Smooth muscle cell (in vitro differentiated cells): ENCODE measurements around the gene FBLN1. TPM values are rescaled to one million over a fixed set of nuclear protein-coding genes. Genes with fewer than 3 reads are reported as not detected.
A peak's percentile ranks its signal among the peaks of the same experiment; 100 is the strongest.

ENCODE experiments used
- DNase-seq: peaks from one replicate; lab custom pipeline; 2025; ENCODE audit not compliant: unreplicated experiment; lab: John Stamatoyannopoulos, UW
- H2AFZ ChIP-seq: fragments of 200-600 bp; sonication (generic); 2 replicates; pipeline ENCODE4 v1.6.0; 2016; ENCODE audit warnings: antibody characterized with exemption, low read depth, mild to moderate bottlenecking
- H3F3A ChIP-seq: fragments of 200-600 bp; sonication (generic); 2 replicates; pipeline ENCODE4 v1.6.0; 2017; ENCODE audit warnings: antibody characterized with exemption, low read depth
- H3K27ac ChIP-seq: fragments of 200-600 bp; sonication (generic); 2 replicates; pipeline ENCODE4 v1.5.1; 2016; ENCODE audit warnings: low read depth, mild to moderate bottlenecking
- H3K27me3 ChIP-seq: fragments of 200-600 bp; sonication (generic); 2 replicates; pipeline ENCODE4 v1.6.1; 2016; ENCODE audit warnings: low read depth, mild to moderate bottlenecking
- H3K36me3 ChIP-seq: fragments of 200-600 bp; sonication (generic); 2 replicates; pipeline ENCODE4 v1.5.1; 2016; ENCODE audit warnings: low read depth
- H3K4me1 ChIP-seq: fragments of 200-600 bp; sonication (generic); 2 replicates; pipeline ENCODE4 v1.5.1; 2016; ENCODE audit warnings: low read depth
- H3K4me2 ChIP-seq: fragments of 200-600 bp; sonication (generic); 2 replicates; pipeline ENCODE4 v1.6.0; 2016; ENCODE audit warnings: mild to moderate bottlenecking
- H3K4me3 ChIP-seq: fragments of 200-600 bp; sonication (generic); 2 replicates; pipeline ENCODE4 v1.5.1; 2016; ENCODE audit warnings: mild to moderate bottlenecking
- H3K79me2 ChIP-seq: fragments of 200-600 bp; sonication (generic); 2 replicates; pipeline ENCODE4 v1.6.0; 2016; ENCODE audit warnings: low read depth, mild to moderate bottlenecking
- H3K9ac ChIP-seq: fragments of 200-600 bp; sonication (generic); 2 replicates; pipeline ENCODE4 v1.6.0; 2016; ENCODE audit warnings: low read depth
- H3K9me3 ChIP-seq: fragments of 200-600 bp; sonication (generic); replicated peaks from 2 replicates; pipeline ENCODE4 v1.5.1; 2016; ENCODE audit warnings: low read depth
- H4K20me1 ChIP-seq: fragments of 200-600 bp; sonication (generic); 2 replicates; pipeline ENCODE4 v1.6.0; 2016; ENCODE audit warnings: low read depth
- WGBS: methylation state at CpG from one replicate; pipeline ENCODE4 v1.1.7; 2016; ENCODE audit warnings: low lambda C conversion rate; 5-methylcytosine and 5-hydroxymethylcytosine counted together
- polyA plus RNA-seq: library from polyadenylated mRNA; unstranded; fragments of >200 nt; fragmentation: Nextera tagmentation; extraction: Ambion mirVana; gene quantifications from 2 replicates; pipeline ENCODE4 v1.2.1, GENCODE V29; 2016
- total RNA-seq: library from RNA; depleted of rRNA; stranded (reverse); fragments of >200 nt; gene quantifications from 2 replicates; pipeline ENCODE4 v1.2.3, GENCODE V29; 2014
- TF ChIP-seq, protein P1 (sequence below): fragments of 200-600 bp; sonication (generic); IDR thresholded peaks from 2 replicates; pipeline ENCODE4 v1.5.1; 2017; ENCODE audit warnings: borderline replicate concordance, mild to moderate bottlenecking, antibody characterized with exemption; ENCODE audit not compliant: insufficient read depth, poor library complexity, severe bottlenecking

Gene FBLN1
- total and polyA plus RNA-seq, 2 experiments from 2014 or later, result 90.9 to 296 TPM

DNA sequence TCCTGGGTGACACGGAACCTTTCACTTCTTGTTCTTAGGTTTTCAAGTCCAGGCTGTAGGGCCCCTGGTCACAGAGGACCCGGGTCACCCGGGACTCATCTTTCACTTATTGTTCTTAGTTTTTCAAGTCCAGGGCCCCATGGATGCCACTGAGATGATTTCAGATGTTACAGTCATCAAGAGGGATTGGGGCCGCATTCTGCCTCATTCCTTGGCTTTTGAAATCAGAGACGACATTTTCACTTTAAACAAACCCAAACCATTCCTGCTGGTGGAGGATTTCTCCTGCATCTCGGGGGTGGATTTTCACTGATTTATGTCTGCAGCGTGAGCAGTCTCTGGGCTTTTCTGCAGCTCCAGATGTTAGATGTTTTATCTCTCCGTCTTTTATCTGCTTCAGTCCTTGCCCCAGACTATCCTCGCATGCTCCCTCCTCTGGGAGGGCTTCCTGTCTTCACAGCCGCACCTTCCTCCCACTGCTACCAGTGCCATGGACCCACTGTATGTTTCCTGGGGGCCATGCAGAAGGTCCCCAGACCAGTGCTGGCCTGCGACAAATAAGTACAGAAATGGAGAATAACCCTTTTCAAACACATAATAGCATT is 27.4 kb downstream of the FBLN1 start:
- H3K9me3 ChIP-seq, result no peaks in the 10 kb centered on the region
- H3F3A ChIP-seq, result peaks cover 27% of the 10 kb centered on the region
- H3K4me1 ChIP-seq, result peaks cover 18% of the 10 kb centered on the region
- peak overlapping the region; percentile 73 for H3K4me2 ChIP-seq
- H3K4me3 ChIP-seq, result no peak overlapping the region
- peak overlapping the region; percentile 82 for H3K27ac ChIP-seq
- DNase-seq, result no peak
- no peaks in the 10 kb centered on the region for H3K36me3 ChIP-seq
- WGBS, result 22% methylated on average over 11 of the region's 11 CpGs
- H4K20me1 ChIP-seq, result peaks cover 3% of the 10 kb centered on the region
- no peaks in the 10 kb centered on the region for H3K27me3 ChIP-seq
- TF ChIP-seq, protein P1, sequence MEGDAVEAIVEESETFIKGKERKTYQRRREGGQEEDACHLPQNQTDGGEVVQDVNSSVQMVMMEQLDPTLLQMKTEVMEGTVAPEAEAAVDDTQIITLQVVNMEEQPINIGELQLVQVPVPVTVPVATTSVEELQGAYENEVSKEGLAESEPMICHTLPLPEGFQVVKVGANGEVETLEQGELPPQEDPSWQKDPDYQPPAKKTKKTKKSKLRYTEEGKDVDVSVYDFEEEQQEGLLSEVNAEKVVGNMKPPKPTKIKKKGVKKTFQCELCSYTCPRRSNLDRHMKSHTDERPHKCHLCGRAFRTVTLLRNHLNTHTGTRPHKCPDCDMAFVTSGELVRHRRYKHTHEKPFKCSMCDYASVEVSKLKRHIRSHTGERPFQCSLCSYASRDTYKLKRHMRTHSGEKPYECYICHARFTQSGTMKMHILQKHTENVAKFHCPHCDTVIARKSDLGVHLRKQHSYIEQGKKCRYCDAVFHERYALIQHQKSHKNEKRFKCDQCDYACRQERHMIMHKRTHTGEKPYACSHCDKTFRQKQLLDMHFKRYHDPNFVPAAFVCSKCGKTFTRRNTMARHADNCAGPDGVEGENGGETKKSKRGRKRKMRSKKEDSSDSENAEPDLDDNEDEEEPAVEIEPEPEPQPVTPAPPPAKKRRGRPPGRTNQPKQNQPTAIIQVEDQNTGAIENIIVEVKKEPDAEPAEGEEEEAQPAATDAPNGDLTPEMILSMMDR, result no peak
- no peak overlapping the region for H2AFZ ChIP-seq
- no peaks in the 10 kb centered on the region for H3K79me2 ChIP-seq
- no peak overlapping the region for H3K9ac ChIP-seq

DNA sequence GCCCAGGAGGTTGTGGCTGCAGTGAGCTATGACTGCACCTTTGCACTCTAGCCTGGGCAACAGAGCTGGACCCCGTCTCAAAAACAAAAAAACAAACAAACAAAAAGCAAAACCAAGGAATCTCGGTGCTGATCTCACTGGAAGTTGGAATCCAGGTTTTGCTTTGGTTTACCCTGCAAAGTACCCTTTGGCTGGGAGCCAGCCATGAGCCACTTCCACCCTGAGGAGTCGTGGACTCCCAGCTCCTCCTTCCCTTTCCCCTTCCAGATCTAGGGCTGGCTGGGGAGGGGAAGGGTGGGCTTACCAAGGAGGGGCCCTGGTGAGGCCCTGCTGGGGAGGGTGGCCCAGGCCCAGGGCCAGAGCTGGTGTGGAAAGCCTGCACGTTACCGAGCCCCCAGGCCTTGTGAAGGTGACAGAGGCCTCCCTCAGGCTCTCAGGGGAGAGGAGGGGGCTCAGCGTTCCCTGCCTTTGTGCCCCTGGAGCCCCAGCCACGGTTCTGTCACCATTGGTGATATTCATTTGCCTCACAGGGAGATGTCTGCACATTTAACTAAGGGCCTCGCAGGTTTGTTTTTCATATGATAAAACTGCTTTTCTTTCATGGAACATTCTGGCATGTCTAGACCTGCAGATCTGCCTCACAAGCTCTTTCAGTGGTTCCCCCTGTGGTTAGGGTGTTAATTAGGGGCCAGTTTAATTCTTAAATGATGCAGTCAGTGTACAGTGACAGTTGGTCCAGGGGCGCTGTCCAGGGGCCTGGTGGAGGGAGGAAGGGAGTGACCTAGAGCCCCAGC is 29.0 kb downstream of the FBLN1 start:
- 29% methylated on average over 9 of the region's 9 CpGs for WGBS
- TF ChIP-seq, protein P1, result no peak
- Histone ChIP-seq H3K27ac (peak overlapping the region; percentile 20), H3K4me1 (peaks cover 18% of the 10 kb centered on the region), H2AFZ (no peak overlapping the region), H3K36me3 (no peaks in the 10 kb centered on the region), H3K9me3 (no peaks in the 10 kb centered on the region), H3K79me2 (no peaks in the 10 kb centered on the region), H3K4me3 (no peak overlapping the region), H3F3A (peaks cover 29% of the 10 kb centered on the region), H4K20me1 (peaks cover 3% of the 10 kb centered on the region), H3K9ac (no peak overlapping the region), H3K4me2 (peak overlapping the region; percentile 72), H3K27me3 (no peaks in the 10 kb centered on the region)
- no peak for DNase-seq

DNA sequence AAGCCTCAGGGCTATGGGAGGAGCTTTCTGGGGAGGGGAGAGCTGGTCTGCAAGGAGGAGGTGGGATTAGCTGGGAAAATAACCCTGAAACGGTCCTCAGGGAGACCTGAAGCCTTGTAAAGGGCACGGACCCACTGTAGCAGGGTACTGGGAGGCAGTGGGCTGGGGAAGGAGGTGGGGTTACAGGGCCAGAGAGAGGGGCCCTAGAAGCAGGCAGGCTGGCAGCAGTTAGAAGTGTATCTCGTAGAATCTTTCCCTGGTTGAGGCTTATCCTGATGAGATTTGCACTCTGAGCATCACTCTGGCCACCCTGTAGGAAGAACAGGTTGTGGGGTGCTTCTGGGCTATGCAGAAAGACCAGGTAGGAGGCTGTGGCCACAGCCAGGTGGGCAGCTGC is 29.6 kb downstream of the FBLN1 start:
- no peak overlapping the region for H3K9ac ChIP-seq
- H3K9me3 ChIP-seq, result no peaks in the 10 kb centered on the region
- H3K4me3 ChIP-seq, result no peak overlapping the region
- TF ChIP-seq, protein P1, result no peak
- H3K27ac ChIP-seq, result no peak overlapping the region
- WGBS, result 46% methylated on average over 3 of the region's 3 CpGs
- no peak for DNase-seq
- peaks cover 33% of the 10 kb centered on the region for H3F3A ChIP-seq
- H3K4me1 ChIP-seq, result peaks cover 18% of the 10 kb centered on the region
- H3K4me2 ChIP-seq, result peak overlapping the region; percentile 72
- peaks cover 3% of the 10 kb centered on the region for H4K20me1 ChIP-seq
- no peaks in the 10 kb centered on the region for H3K79me2 ChIP-seq
- no peaks in the 10 kb centered on the region for H3K27me3 ChIP-seq
- no peak overlapping the region for H2AFZ ChIP-seq
- no peaks in the 10 kb centered on the region for H3K36me3 ChIP-seq
